GM12878 (cell line): ENCODE data around the gene IRS1. TPM values are rescaled to one million over a fixed set of nuclear protein-coding genes. Genes with fewer than 3 reads are reported as not detected.

Experiments used
- ATAC-seq: fragments of 200-7000 bp; cut with Tn5 transposase; 3 replicates; pipeline ENCODE4 v1.9.1; 2020; ENCODE audit warnings: mild to moderate bottlenecking, moderate library complexity
- BruUV-seq: library from RNA; stranded (reverse); fragments of 400-500 nt; replicated peaks from 2 replicates; lab custom pipeline; 2021; lab: Mats Ljungman, UMichigan
- CTCF ChIA-PET: fragments of 300-600 bp; sonication (Branson Sonifier 250); formaldehyde crosslinking; extraction: SDS; loops from one replicate; lab custom pipeline; 2021; ENCODE audit warnings: inconsistent platforms; lab: Yijun Ruan, JAX
- POLR2A ChIA-PET: fragments of 350-600 bp; formaldehyde crosslinking; extraction: SDS; loops from one replicate; lab custom pipeline; 2021; ENCODE audit warnings: inconsistent platforms; lab: Charles Lee
- RAD21 ChIA-PET: fragments of 300-600 bp; sonication (Branson Sonifier 250); formaldehyde crosslinking; loops from one replicate; lab custom pipeline; 2023; ENCODE audit warnings: antibody characterized with exemption; ENCODE audit not compliant: unreplicated experiment; lab: Charles Lee
- SMC1A ChIA-PET: fragments of 300-600 bp; sonication (Branson Sonifier 250); formaldehyde crosslinking; loops from one replicate; lab custom pipeline; 2023; ENCODE audit not compliant: unreplicated experiment, uncharacterized antibody; lab: Charles Lee
- DNase-seq: peaks from one replicate; pipeline ENCODE4 v3.0.0-alpha.2; 2011; ENCODE audit warnings: low read depth, low spot score
- FAIRE-seq: peaks from 3 replicates; lab custom pipeline; 2011; peaks lifted over from hg19 to GRCh38; lab: Jason Lieb, UNC
- H2AFZ ChIP-seq: 2 replicates; pipeline ENCODE4 v1.6.0; 2011; ENCODE audit warnings: low read depth, low read length, control low read depth; ENCODE audit not compliant: control insufficient read depth
- H3K27ac ChIP-seq: 2 replicates; pipeline ENCODE4 v1.5.1; 2011; ENCODE audit warnings: control low read depth; ENCODE audit not compliant: control insufficient read depth, insufficient read depth
- H3K27me3 ChIP-seq, 2 experiments: replicated peaks in 1 of 2; 2 replicates each; pipeline versions ENCODE4 v1.6.0 to v1.6.1; 2011; ENCODE audit warnings: low read length in 1 of 2; ENCODE audit not compliant: control insufficient read depth in 2 of 2, insufficient read depth in 2 of 2
- H3K36me3 ChIP-seq, 2 experiments: 2 replicates each; pipeline ENCODE4 v1.5.1; 2011; ENCODE audit warnings: low read length in 1 of 2; ENCODE audit not compliant: control insufficient read depth in 2 of 2, insufficient read depth in 2 of 2
- H3K4me1 ChIP-seq: 2 replicates; pipeline ENCODE4 v1.6.1; 2011; ENCODE audit warnings: mild to moderate bottlenecking, low read length, moderate library complexity, mixed read lengths; ENCODE audit not compliant: control insufficient read depth, insufficient read depth
- H3K4me2 ChIP-seq: 2 replicates; pipeline ENCODE4 v1.6.0; 2011; ENCODE audit warnings: control low read depth; ENCODE audit not compliant: control insufficient read depth, insufficient read depth
- H3K4me3 ChIP-seq: fragments of 200-600 bp; sonication (generic); 2 replicates; pipeline ENCODE4 v1.5.1; 2016
- H3K79me2 ChIP-seq: 2 replicates; pipeline ENCODE4 v1.6.0; 2011; ENCODE audit warnings: low read length; ENCODE audit not compliant: control insufficient read depth, insufficient read depth
- H3K9ac ChIP-seq: 2 replicates; pipeline ENCODE4 v1.8.0; 2011; ENCODE audit warnings: low read length, control low read depth, mixed read lengths; ENCODE audit not compliant: control insufficient read depth, insufficient read depth
- H3K9me3 ChIP-seq: replicated peaks from 3 replicates; pipeline ENCODE4 v1.5.1; 2011; ENCODE audit warnings: mild to moderate bottlenecking, low read length; ENCODE audit not compliant: control insufficient read depth, insufficient read depth
- H4K20me1 ChIP-seq: 2 replicates; pipeline ENCODE4 v1.6.0; 2011; ENCODE audit not compliant: control insufficient read depth, insufficient read depth
- ASH2L ChIP-seq: fragments of 300-600, 200-600 bp; sonication (generic); IDR thresholded peaks from 2 replicates; pipeline ENCODE4 v1.6.1; 2017; ENCODE audit warnings: low read depth, mild to moderate bottlenecking, borderline replicate concordance
- CREB1 ChIP-seq: IDR thresholded peaks from 2 replicates; pipeline ENCODE4 v1.6.1; 2012; ENCODE audit warnings: low read depth, mild to moderate bottlenecking, inconsistent platforms
- EZH2 ChIP-seq: IDR thresholded peaks from 2 replicates; pipeline ENCODE4 v1.6.1; 2012; ENCODE audit warnings: low read depth, mild to moderate bottlenecking, control low read depth, inconsistent platforms, low read length, borderline replicate concordance; ENCODE audit not compliant: control insufficient read depth
- FOS ChIP-seq: IDR thresholded peaks from 3 replicates; pipeline ENCODE4 v1.6.1; 2011; ENCODE audit warnings: borderline replicate concordance; ENCODE audit not compliant: insufficient read length; ENCODE audit errors: extremely low read depth
- PAX8 ChIP-seq: fragments of 450-650 bp; IDR thresholded peaks from 2 replicates; pipeline ENCODE4 v1.6.1; 2017; ENCODE audit warnings: mild to moderate bottlenecking, moderate library complexity
- PML ChIP-seq: IDR thresholded peaks from 2 replicates; pipeline ENCODE4 v1.6.1; 2012; ENCODE audit warnings: low read length, inconsistent platforms
- ZNF274 ChIP-seq: IDR thresholded peaks from one replicate; pipeline ENCODE4 v1.8.0; 2011; ENCODE audit not compliant: insufficient read length, insufficient read depth
- WGBS: methylation state at CpG from one replicate; pipeline ENCODE4 v1.1.6; 2016; ENCODE audit warnings: low lambda C conversion rate; ENCODE audit not compliant: insufficient replicate concordance, insufficient coverage; ENCODE audit errors: missing lambda C conversion rate; 5-methylcytosine and 5-hydroxymethylcytosine counted together
- in situ Hi-C: fragments of 300-500 bp; cut with MboI; formaldehyde crosslinking; loops from 9 replicates; pipeline ENCODE4 v1.14.3; 2018; ENCODE audit warnings: mixed read lengths
- intact Hi-C: fragments of 100-400 bp; cut with micrococcal nuclease; formaldehyde crosslinking; loops from one replicate; pipeline ENCODE4 v1.14.2; 2022; ENCODE audit not compliant: unreplicated experiment
- polyA plus RNA-seq, 11 experiments: library from polyadenylated mRNA; depleted of rRNA in 4 of 11; unstranded in 6 of 11; stranded (reverse) in 5 of 11; fragments of >200 nt; fragmentation: Nextera tagmentation in 4 of 11; fragmentation: Illumina TruSeq in 1 of 11; extraction: Ambion mirVana in 4 of 11; extraction: Trizol in 1 of 11; gene quantifications; 1 replicate in 1 of 11; 2 replicates in 10 of 11; pipeline versions ENCODE4 v1.2.1 to v1.2.3, GENCODE V29; 2011 to 2016; ENCODE audit warnings: inconsistent platforms in 2 of 11, missing spikeins in 2 of 11, low read depth in 1 of 11
- total RNA-seq, 4 experiments: library from RNA; depleted of rRNA in 3 of 4; stranded (reverse); fragments of >200 nt in 3 of 4; fragmentation: Illumina TruSeq in 1 of 4; extraction: Trizol in 1 of 4; gene quantifications; 2 replicates each; pipeline versions ENCODE4 v1.2.1 to v1.2.3, GENCODE V29; 2013 to 2021
- TF ChIP-seq, protein P1 (sequence below): fragments of 450-650 bp; formaldehyde crosslinking; IDR thresholded peaks from 2 replicates; pipeline ENCODE4 v1.4.0; 2020; ENCODE audit warnings: mild to moderate bottlenecking, moderate library complexity
- TF ChIP-seq, protein P2 (sequence below): fragments of 450-650 bp; IDR thresholded peaks from 2 replicates; pipeline ENCODE4 v1.6.1; 2018; ENCODE audit warnings: borderline replicate concordance, mild to moderate bottlenecking; ENCODE audit not compliant: partially characterized antibody
- TF ChIP-seq, protein P3 (sequence below): IDR thresholded peaks from 2 replicates; pipeline ENCODE4 v1.6.1; 2012; ENCODE audit warnings: low read length, inconsistent platforms

The IRS1 gene
- total and polyA plus RNA-seq, 10 of the 15 experiments (the other 5 are each of a cell fraction or from before 2014, with no cell fraction given) = 0.03 to 1.7 (median 0.34) TPM

DNA sequence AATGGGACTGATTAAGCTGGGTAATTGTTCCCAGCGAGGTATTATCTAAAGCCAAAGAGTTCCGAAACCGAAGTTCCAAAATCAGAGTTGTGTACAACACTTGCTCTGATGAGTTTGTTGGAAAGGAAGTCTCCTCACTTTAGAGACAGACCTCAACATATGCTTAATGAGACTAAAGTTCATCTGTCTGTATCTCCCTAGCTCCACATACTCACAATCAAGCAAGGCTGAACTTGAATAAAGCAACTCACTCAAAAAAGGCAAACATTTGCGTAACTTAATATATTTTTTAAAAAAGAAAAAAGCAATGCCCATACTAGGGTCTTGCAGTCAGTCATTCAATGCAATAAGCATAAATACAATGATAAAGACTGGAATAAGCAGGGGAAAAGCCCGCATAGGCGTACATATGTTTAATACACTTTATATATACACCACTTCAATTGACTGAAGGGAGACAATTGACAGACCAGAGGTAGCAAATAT lies 60.0 kb downstream of the IRS1 start:
- RAD21 ChIA-PET = no interaction called here

More for the DNA sequence above, 60.0 kb downstream of the IRS1 start:
- no peaks in the 10 kb centered on the region; a peak in 1 of 4 replicates for H3K27me3 ChIP-seq
- ChIA-PET CTCF (no interaction called here), SMC1A (no interaction called here), POLR2A (no interaction called here)
- in situ Hi-C loops (no loop called here), intact Hi-C loops (no loop called here)
- no peak overlapping the region for H3K27ac ChIP-seq
- H3K4me3 ChIP-seq = no peak overlapping the region
- no peak overlapping the region for H2AFZ ChIP-seq
- H3K4me1 ChIP-seq = no peaks in the 10 kb centered on the region
- no peaks in the 10 kb centered on the region for H4K20me1 ChIP-seq
- FAIRE-seq (no peak), ATAC-seq (no peak), DNase-seq (no peak)
- H3K4me2 ChIP-seq = no peak overlapping the region
- no peaks in the 10 kb centered on the region for H3K36me3 ChIP-seq
- no peak for TF ChIP-seq FOS
- TF ChIP-seq, protein P1, sequence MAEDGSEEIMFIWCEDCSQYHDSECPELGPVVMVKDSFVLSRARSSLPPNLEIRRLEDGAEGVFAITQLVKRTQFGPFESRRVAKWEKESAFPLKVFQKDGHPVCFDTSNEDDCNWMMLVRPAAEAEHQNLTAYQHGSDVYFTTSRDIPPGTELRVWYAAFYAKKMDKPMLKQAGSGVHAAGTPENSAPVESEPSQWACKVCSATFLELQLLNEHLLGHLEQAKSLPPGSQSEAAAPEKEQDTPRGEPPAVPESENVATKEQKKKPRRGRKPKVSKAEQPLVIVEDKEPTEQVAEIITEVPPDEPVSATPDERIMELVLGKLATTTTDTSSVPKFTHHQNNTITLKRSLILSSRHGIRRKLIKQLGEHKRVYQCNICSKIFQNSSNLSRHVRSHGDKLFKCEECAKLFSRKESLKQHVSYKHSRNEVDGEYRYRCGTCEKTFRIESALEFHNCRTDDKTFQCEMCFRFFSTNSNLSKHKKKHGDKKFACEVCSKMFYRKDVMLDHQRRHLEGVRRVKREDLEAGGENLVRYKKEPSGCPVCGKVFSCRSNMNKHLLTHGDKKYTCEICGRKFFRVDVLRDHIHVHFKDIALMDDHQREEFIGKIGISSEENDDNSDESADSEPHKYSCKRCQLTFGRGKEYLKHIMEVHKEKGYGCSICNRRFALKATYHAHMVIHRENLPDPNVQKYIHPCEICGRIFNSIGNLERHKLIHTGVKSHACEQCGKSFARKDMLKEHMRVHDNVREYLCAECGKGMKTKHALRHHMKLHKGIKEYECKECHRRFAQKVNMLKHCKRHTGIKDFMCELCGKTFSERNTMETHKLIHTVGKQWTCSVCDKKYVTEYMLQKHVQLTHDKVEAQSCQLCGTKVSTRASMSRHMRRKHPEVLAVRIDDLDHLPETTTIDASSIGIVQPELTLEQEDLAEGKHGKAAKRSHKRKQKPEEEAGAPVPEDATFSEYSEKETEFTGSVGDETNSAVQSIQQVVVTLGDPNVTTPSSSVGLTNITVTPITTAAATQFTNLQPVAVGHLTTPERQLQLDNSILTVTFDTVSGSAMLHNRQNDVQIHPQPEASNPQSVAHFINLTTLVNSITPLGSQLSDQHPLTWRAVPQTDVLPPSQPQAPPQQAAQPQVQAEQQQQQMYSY (CRISPR knock-in tag) = no peak
- TF ChIP-seq PML = no peak
- no peak for TF ChIP-seq ASH2L
- no peak for TF ChIP-seq ZNF274
- no peak for TF ChIP-seq PAX8
- TF ChIP-seq, protein P2, sequence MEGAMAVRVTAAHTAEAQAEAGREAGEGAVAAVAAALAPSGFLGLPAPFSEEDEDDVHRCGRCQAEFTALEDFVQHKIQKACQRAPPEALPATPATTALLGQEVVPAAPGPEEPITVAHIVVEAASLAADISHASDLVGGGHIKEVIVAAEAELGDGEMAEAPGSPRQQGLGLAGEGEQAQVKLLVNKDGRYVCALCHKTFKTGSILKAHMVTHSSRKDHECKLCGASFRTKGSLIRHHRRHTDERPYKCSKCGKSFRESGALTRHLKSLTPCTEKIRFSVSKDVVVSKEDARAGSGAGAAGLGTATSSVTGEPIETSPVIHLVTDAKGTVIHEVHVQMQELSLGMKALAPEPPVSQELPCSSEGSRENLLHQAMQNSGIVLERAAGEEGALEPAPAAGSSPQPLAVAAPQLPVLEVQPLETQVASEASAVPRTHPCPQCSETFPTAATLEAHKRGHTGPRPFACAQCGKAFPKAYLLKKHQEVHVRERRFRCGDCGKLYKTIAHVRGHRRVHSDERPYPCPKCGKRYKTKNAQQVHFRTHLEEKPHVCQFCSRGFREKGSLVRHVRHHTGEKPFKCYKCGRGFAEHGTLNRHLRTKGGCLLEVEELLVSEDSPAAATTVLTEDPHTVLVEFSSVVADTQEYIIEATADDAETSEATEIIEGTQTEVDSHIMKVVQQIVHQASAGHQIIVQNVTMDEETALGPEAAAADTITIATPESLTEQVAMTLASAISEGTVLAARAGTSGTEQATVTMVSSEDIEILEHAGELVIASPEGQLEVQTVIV = no peak
- TF ChIP-seq, protein P3, sequence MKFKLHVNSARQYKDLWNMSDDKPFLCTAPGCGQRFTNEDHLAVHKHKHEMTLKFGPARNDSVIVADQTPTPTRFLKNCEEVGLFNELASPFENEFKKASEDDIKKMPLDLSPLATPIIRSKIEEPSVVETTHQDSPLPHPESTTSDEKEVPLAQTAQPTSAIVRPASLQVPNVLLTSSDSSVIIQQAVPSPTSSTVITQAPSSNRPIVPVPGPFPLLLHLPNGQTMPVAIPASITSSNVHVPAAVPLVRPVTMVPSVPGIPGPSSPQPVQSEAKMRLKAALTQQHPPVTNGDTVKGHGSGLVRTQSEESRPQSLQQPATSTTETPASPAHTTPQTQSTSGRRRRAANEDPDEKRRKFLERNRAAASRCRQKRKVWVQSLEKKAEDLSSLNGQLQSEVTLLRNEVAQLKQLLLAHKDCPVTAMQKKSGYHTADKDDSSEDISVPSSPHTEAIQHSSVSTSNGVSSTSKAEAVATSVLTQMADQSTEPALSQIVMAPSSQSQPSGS = no peak
- TF ChIP-seq EZH2 = no peak
- TF ChIP-seq CREB1 = no peak
- TF ChIP-seq, all 136 proteins: peak for 0
- Histone ChIP-seq H3K9me3 (no peaks in the 10 kb centered on the region), H3K9ac (no peak overlapping the region), H3K79me2 (no peaks in the 10 kb centered on the region)
- BruUV-seq = no TSS peak
- WGBS = 68% methylated on average over 6 of the region's 6 CpGs
